HG02840 (cell line): Measurements from ENCODE around the gene ZNF555.
"Not testable (repeated sequence)": the region's sequence is repeated elsewhere in the genome, so short reads cannot be mapped to it uniquely, and the experiment has no call there.

Experiments
- ATAC-seq: cut with Tn5 transposase; IDR thresholded peaks from one replicate; pipeline ENCODE4 v1.9.1; 2021; ENCODE audit warnings: mild to moderate bottlenecking, moderate library complexity, moderate number of reproducible peaks; ENCODE audit not compliant: unreplicated experiment, low FRiP score

Gene ZNF555

GRCh38 chr19:2806736-2807378 lies 34.4 kb upstream of the ZNF555 start:
- no peak for ATAC-seq

DNA sequence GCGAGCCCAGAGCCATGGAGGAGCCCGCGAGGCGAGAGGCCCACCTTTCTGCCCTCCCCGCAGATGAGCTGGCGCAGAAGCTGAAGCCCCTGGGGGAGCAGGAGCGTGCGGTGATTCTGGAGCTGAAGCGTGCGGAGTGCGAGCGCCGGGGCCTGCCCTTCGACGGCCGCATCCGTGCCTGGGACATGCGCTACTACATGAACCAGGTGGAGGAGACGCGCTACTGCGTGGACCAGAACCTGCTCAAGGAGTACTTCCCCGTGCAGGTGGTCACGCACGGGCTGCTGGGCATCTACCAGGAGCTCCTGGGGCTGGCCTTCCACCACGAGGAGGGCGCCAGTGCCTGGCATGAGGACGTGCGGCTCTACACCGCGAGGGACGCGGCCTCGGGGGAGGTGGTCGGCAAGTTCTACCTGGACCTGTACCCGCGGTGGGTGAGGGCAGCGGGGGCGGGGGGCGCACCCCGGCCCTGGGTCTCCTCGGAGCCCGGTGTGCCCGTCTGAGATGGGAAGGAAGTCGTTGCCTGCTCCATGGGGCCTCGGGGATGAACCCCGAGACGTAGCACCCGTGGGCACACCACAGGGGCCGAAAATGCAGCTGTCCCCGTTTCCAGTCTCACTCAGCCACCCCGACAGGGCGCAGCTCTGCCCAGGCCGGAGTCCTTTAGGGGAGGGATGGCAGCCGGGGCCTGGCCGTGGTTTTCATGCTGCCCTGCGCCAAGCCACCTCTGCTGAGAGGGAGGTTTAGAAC lies 33.7 kb upstream of the ZNF555 start:
- no peak for ATAC-seq

DNA sequence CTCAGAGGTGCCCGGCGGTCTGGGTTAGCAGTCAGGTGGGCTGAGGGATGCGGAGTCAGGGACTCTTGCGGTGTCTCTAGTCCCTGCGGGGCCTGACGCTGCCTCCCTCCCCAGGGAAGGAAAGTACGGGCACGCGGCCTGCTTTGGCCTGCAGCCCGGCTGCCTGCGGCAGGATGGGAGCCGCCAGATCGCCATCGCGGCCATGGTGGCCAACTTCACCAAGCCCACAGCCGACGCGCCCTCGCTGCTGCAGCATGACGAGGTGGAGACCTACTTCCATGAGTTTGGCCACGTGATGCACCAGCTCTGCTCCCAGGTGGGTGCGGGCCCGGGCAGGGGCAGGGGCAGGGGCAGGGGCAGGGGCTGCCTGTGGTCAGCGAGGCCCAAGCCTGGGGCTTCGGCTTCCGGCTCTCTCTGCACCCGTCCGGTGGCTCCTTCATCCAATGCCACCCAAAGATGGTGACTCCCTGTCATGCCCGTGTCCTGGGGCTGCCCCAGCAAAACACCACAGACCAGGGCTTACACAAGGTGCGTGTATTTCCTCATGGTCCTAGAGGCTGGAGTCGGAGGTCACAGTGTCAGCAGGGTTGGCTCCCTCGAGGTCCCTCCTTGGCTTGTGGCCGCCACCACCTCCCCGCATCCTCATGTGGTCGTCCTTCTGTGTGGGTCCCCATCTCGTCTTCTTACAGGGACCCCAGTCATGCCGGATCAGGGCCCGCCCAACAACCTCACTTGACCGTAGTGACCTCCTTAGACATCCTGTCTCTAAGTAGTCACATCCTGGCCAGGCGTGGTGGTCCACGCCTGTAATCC lies 32.9 kb upstream of the ZNF555 start:
- no peak for ATAC-seq

GRCh38 chr19:2809387-2810140 lies 31.7 kb upstream of the ZNF555 start:
- no peak for ATAC-seq

DNA sequence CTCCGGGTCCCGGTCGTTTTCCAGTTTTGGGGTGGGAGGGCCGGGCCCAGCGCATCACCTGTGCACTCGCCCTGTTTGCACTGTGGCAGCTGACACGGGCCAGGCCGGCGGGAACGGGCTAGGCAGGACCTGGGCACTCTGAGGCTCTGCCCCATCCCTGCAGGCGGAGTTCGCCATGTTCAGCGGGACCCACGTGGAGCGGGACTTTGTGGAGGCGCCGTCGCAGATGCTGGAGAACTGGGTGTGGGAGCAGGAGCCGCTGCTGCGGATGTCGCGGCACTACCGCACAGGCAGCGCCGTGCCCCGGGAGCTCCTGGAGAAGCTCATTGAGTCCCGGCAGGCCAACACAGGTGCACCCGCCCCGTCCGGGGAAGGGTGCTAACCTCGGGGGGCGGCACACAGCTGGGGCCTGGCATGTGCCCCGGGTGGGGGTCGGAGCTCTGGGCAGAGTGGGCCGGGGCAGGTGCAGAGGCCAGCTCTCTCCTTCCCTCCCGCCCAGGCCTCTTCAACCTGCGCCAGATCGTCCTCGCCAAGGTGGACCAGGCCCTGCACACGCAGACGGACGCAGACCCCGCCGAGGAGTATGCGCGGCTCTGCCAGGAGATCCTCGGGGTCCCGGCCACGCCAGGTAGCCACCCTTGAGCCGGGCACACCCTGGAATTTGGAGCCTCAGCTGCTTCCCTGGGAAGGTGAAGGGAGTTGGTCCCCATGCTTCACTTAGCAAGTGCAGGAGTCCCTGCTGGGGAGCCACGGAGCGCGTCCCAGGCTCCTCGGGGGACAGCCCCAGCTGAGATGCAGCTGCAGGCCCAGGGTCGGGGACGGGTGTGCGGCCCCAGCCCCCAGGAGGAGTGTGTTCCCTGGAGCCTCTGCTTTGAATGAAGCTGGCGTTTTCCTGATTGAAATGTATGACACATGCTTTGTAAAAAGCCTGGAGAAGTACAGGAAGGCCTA lies 30.9 kb upstream of the ZNF555 start:
- ATAC-seq, result no peak

- ATAC-seq, result no peak
Observed at GRCh38 chr19:2811221-2811722, 30.0 kb upstream of the ZNF555 start.

DNA sequence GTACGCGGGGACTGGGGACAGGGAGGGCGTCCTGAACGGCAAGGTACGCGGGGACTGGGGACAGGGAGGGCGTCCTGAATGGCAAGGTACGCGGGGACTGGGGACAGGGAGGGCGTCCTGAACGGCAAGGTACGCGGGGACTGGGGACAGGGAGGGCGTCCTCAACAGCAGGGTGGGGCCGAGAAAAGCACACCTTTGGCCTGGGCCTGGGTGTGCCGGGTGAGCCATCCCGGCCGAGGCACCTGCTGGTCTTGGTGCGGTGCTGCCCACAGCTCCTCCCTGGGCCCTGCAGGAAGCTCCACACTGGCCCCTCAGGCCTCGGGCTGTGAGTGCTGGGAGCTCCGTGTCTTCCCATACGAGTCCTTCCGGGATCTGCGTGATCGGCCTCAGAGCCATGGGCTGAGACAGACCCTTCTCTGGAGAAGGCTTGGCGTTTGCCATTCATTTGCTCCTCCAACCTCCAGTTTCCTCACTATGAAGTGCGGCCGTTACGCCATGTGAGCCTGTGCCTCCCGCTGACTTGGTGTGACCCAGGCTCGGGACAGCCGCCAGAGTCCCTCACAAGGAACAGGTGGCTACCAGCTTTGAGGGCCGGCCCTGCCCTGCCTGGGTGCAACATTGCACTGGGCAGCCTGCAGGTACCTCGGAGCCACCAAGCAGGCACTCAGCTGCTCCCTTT lies 29.4 kb upstream of the ZNF555 start:
- no peak for ATAC-seq

- ATAC-seq, result no peak
Observed at GRCh38 chr19:2812414-2813234, 28.7 kb upstream of the ZNF555 start.

- ATAC-seq, result no peak
Observed at GRCh38 chr19:2813235-2814160, 27.8 kb upstream of the ZNF555 start.

DNA sequence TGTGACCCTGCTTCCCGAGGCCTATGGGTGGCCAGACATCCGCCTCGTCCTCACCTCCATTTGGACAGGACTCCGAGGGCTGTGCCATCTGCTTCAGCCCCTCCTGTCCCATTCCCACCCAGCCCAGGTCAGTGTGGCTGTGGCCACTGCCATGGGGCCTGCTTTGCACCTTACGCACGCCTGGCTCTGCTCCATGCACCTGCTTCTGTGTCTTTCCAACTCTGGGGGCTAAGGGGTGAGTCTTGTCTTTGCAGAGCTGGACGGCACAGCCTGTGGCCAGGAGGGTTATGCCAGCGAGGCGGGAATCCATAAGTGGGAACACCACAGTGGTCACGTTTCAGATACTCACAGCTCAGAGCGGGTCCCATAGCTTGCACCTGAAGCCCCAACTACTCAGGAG lies 26.8 kb upstream of the ZNF555 start:
- no peak for ATAC-seq

GRCh38 chr19:2815191-2815614 lies 26.1 kb upstream of the ZNF555 start:
- ATAC-seq, result no peak

GRCh38 chr19:2815923-2816322 lies 25.4 kb upstream of the ZNF555 start:
- no peak for ATAC-seq

DNA sequence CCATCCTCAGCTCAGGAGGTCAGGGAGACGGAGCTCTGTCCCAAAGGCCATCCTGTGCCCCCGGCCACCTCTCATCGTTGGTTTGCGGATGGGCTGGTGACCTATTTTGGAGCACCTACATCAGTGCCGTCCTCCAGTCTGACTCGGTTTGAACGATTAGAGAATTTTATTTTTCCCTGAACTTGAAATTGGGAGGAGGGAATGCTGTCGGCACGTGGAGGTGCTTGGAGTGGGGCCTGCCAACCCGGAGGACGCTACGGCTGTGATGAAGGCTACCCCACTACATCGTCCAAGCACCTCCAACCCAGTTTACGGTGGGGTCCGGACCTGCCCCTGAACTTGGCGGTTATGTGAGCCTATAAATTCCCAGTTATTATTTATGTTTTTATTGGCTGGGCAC lies 24.6 kb upstream of the ZNF555 start:
- ATAC-seq, result no peak

DNA sequence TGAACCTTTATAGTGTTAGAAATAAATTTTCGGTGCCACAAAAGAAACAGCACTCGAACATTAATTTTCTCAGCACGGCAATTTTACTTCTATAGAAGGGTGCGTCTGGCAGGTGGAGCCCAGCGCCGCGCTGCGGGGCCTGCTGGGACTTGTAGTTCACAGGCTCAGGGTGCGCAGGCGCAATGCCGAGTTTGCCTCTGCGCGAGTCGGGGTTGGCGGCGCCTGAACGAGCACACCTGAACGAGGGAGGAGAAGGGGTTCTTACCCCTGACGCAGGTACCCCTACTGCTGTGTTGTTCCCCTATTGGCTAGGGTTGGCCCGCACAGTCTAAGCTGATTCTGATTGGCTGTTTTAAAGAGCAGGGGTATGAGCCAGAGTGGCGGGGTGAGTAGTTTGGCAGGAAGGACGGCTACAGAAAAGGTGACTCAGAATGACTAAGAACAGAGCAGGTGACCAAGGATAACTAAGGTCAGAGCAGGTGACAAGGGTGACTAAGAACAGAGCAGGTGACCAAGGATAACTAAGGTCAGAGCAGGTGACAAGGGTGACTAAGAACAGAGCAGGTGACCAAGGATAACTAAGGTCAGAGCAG lies 23.9 kb upstream of the ZNF555 start:
- not testable (repeated sequence) for ATAC-seq

- ATAC-seq, result peak; percentile 85
Observed at GRCh38 chr19:2819540-2820111, 21.6 kb upstream of the ZNF555 start, which contains the start of gene ZNF554. ZNF554 (plus strand) TSS chr19:2819868; CDS start chr19:2820072, 204 bp downstream.

DNA sequence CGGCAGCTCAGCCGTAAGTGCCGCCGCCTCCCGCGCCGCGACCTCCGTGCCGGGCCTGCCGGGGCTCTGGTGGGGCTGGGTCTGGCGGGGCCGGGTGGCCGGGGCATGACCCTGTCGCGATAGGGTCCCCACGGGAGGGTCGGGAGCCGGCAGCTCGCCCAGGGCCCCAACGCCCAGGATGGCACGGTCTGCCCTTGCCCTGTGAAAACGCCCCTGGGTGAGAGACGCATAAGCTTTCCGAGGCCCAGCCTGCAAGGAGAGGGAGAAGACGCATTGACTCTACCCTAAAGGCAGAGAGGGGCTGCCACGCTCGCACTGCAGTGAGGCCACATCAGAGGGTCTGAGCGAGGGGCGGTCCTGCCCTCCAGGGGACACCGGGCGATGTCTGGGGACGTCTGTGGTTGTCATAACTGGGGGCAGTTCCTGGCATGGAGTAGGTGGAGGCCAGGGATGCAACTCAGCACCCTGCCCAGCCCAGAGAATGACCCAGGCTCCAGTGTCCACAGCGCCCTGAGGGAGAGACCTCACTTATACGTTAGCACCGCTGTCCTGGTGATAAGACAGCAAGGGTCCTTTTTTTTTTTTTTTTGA lies 21.1 kb upstream of the ZNF555 start:
- ATAC-seq, result peak; percentile 35
